HepG2 (cell line): ENCODE results near the gene AP2B1.

Experiments
- CTCF ChIP-seq: sonication (generic); formaldehyde crosslinking; IDR thresholded peaks from 2 replicates; pipeline ENCODE4 v1.5.0; 2020; ENCODE audit warnings: mild to moderate bottlenecking, missing genetic modification reagents, moderate library complexity
- EZH2 ChIP-seq: conservative IDR thresholded peaks from 2 replicates; pipeline ENCODE4 v1.6.1; 2012; ENCODE audit warnings: mild to moderate bottlenecking, low read depth, low read length, moderate library complexity
- FOXA1 ChIP-seq, 2 experiments: fragments of 450-650 bp in 1 of 2; sonication (generic) in 1 of 2; formaldehyde crosslinking in 1 of 2; IDR thresholded peaks; 2 replicates each; pipeline versions ENCODE4 v1.4.0 to v1.6.1; 2016 to 2020; ENCODE audit warnings: missing genetic modification reagents in 1 of 2
- JUND ChIP-seq: sonication (generic); formaldehyde crosslinking; IDR thresholded peaks from 2 replicates; pipeline ENCODE4 v1.8.0; 2022; ENCODE audit warnings: mild to moderate bottlenecking, missing genetic modification reagents
- KDM1A ChIP-seq: IDR thresholded peaks from 2 replicates; pipeline ENCODE4 v1.6.1; 2016; ENCODE audit warnings: missing compliant biosample characterization
- MYC ChIP-seq: sonication (generic); formaldehyde crosslinking; IDR thresholded peaks from 2 replicates; pipeline ENCODE4 v1.9.0; 2021; ENCODE audit warnings: missing genetic modification reagents, borderline replicate concordance
- NCOA1 ChIP-seq: sonication (generic); formaldehyde crosslinking; IDR thresholded peaks from 2 replicates; pipeline ENCODE4 v1.9.0; 2021; ENCODE audit warnings: missing genetic modification reagents
- NCOR1 ChIP-seq: fragments of 200-600 bp; sonication (generic); IDR thresholded peaks from 2 replicates; pipeline ENCODE4 v1.7.0; 2017; ENCODE audit warnings: antibody characterized with exemption, low read length, borderline replicate concordance
- NFRKB ChIP-seq: fragments of 450-650 bp; IDR thresholded peaks from 2 replicates; pipeline ENCODE4 v1.6.1; 2017
- RNF2 ChIP-seq: fragments of 450-650 bp; conservative IDR thresholded peaks from 2 replicates; pipeline ENCODE4 v1.6.1; 2016; ENCODE audit warnings: low read depth
- SMARCE1 ChIP-seq: fragments of 450-650 bp; IDR thresholded peaks from 2 replicates; pipeline ENCODE4 v1.6.1; 2017; ENCODE audit warnings: borderline replicate concordance
- ZFP36L2 ChIP-seq: sonication (generic); formaldehyde crosslinking; IDR thresholded peaks from 2 replicates; pipeline ENCODE4 v1.4.0; 2020; ENCODE audit warnings: missing genetic modification reagents

GRCh38 chr17:35765086-35765710 is 178.1 kb downstream of the AP2B1 start:
- TF ChIP-seq JUND (CRISPR knock-in tag), result no peak
- no peak for TF ChIP-seq CTCF (CRISPR knock-in tag)
- no peak for TF ChIP-seq NCOR1
- no peak for TF ChIP-seq MYC (CRISPR knock-in tag)
- TF ChIP-seq ZFP36L2 (CRISPR knock-in tag), result no peak
- TF ChIP-seq EZH2, result no peak
- TF ChIP-seq FOXA1 (IDR thresholded peaks at IDR 0.05), result no peak
- no peak for TF ChIP-seq FOXA1 (CRISPR knock-in tag; IDR thresholded peaks at IDR 0.05)
- TF ChIP-seq RNF2, result no peak
- TF ChIP-seq NFRKB, result no peak
- no peak for TF ChIP-seq NCOA1 (CRISPR knock-in tag)
- TF ChIP-seq SMARCE1, result no peak
- no peak for TF ChIP-seq KDM1A (CRISPR knock-in tag)
